Measurements from ENCODE around the gene PDZRN4.
"Not testable (repeated sequence)": the region's sequence is repeated elsewhere in the genome, so short reads cannot be mapped to it uniquely, and the experiment has no call there.

Gene PDZRN4

GRCh38 chr12:41587574-41587973 is 399.5 kb downstream of the PDZRN4 start:
- no peak for DNase-seq

GRCh38 chr12:41589878-41590277 is 401.8 kb downstream of the PDZRN4 start:
- DNase-seq: no peak

DNA sequence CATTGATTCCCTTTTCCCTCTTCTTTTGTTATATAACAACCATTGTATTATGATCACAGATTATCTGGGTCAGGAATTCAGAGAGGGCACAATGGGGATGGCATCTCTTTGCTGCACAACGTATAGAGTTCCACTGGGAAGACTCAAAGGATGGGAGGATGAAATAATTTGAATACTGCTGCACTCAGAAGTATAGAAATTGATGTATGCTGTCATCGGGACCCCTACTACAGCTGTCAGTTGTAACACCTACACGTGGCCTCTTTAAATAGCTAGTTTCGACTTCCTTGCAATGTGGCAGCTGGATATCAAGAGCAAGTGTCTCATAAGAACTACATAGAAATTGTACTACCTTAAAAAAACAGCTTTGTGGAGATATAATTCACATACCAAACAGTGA is 408.1 kb downstream of the PDZRN4 start:
- DNase-seq: no peak

GRCh38 chr12:41604830-41605229 is 416.7 kb downstream of the PDZRN4 start:
- DNase-seq: no peak

GRCh38 chr12:41605545-41606305 is 417.6 kb downstream of the PDZRN4 start:
- no peak for DNase-seq

GRCh38 chr12:41606468-41607445 is 418.6 kb downstream of the PDZRN4 start:
- DNase-seq: no peak

DNA sequence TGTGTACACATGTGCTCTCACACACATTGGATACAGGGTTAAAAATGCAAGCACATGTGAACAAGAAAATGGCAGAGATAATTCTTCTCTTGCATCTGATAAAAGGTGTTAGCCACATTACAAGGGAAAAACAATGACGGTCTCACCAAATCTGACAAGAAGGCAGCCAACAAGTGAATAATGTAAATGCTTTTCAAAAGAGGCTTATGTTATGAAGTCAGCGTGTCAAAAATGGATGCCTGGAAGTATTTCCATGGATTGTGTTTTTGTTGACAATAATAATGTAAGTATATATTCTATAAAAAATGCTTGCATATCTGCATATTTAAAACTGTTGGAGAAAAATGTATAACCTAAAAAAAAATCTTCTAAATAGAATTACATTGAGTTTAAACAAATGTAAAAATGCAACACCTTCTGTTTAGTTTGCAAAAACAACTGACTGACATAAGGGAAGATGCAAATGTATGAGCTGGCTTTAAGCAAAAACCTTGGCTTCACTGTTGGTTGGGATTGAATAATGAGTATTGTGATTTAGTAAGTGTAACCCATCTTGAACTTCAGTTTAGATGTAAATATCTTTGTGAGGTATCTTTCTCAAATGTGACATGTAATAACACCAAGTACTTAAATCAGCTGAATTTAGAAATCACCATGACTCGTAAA is 424.9 kb downstream of the PDZRN4 start:
- DNase-seq: no peak

GRCh38 chr12:41615174-41615573 is 427.1 kb downstream of the PDZRN4 start:
- not testable (repeated sequence) for DNase-seq

DNA sequence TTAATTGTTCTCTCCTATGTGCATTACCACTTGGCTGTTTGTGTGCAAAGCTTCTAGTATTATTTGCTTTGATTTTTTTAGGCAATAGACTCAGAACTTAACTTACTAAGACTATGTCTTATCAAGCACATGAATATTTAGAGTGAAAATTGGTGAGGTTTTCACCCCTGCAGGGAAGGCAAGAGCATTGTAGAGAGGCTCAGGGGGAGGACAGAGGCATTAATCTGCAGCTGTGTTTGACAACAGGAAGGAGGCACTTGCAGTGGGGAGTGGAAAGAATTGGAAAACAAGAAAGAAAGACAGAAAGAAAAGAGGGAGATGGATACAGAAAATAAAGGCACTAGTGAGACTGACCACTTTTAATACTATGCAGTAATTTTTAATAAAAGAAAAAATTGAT is 431.6 kb downstream of the PDZRN4 start:
- no peak for DNase-seq

GRCh38 chr12:41621291-41621690 is 433.2 kb downstream of the PDZRN4 start:
- no peak for DNase-seq
